Tibial nerve (tissue), 4 donors: ENCODE data around the gene SEC16A. TPM values are rescaled to one million over a fixed set of nuclear protein-coding genes. Genes with fewer than 3 reads are reported as not detected.

ENCODE experiments used
- DNase-seq, 2 donors: peaks; one replicate each; pipeline ENCODE4 v3.0.0-alpha.2; 2019; ENCODE audit warnings: low spot score in 2 of 2
- H3K27ac ChIP-seq, 4 donors: fragments of 200-600 bp; sonication (generic) in 3 of 4; one replicate each; pipeline ENCODE4 v1.5.1; 2017 to 2019; ENCODE audit warnings: mild to moderate bottlenecking in 1 of 4
- H3K27me3 ChIP-seq, 2 donors: fragments of 200-600 bp; sonication (generic) in 1 of 2; one replicate each; pipeline versions ENCODE4 v1.5.1 to v1.6.0; 2017 to 2019
- H3K36me3 ChIP-seq, 3 donors: fragments of 200-600 bp; sonication (generic); one replicate each; pipeline ENCODE4 v1.5.1; 2018 to 2019
- H3K4me1 ChIP-seq, 4 donors: fragments of 200-600 bp; sonication (generic) in 3 of 4; one replicate each; pipeline ENCODE4 v1.5.1; 2017 to 2019
- H3K4me3 ChIP-seq, 4 donors: fragments of 200-600 bp; sonication (generic) in 3 of 4; one replicate each; pipeline ENCODE4 v1.5.1; 2017 to 2019; ENCODE audit warnings: mild to moderate bottlenecking in 1 of 4, moderate library complexity in 1 of 4
- H3K9me3 ChIP-seq, 4 donors: fragments of 200-600 bp; sonication (generic) in 3 of 4; one replicate each; pipeline ENCODE4 v1.5.1; 2017 to 2019
- CTCF ChIP-seq, 5 experiments: fragments of 200-600 bp in 3 of 5; fragments of 450-650 bp in 2 of 5; sonication (generic) in 3 of 5; IDR thresholded peaks; one replicate each; pipeline ENCODE4 v1.5.1; 2016 to 2019; ENCODE audit warnings: antibody characterized with exemption in 5 of 5, mild to moderate bottlenecking in 3 of 5, moderate library complexity in 2 of 5
- EP300 ChIP-seq, 2 donors: sonication (generic); formaldehyde crosslinking; IDR thresholded peaks; one replicate each; pipeline ENCODE4 v1.6.1; 2017; ENCODE audit warnings: antibody characterized with exemption in 2 of 2, mild to moderate bottlenecking in 1 of 2
- POLR2A ChIP-seq, 2 donors: fragments of 450-650 bp; IDR thresholded peaks; one replicate each; pipeline ENCODE4 v1.6.1; 2017; ENCODE audit warnings: antibody characterized with exemption in 2 of 2, mild to moderate bottlenecking in 2 of 2, moderate library complexity in 2 of 2
- WGBS, 2 donors: methylation state at CpG; one replicate each; pipeline ENCODE4 v1.1.5; 2018; 5-methylcytosine and 5-hydroxymethylcytosine counted together
- total RNA-seq, 4 donors: library from RNA; depleted of rRNA; stranded (reverse); fragments of >200 nt; gene quantifications; one replicate each; pipeline ENCODE4 v1.1.0, GENCODE V29; 2016

The SEC16A gene
- total RNA-seq, 4 donors from 2014 or later = 45.8 to 67.5 (median 47.9) TPM

DNA sequence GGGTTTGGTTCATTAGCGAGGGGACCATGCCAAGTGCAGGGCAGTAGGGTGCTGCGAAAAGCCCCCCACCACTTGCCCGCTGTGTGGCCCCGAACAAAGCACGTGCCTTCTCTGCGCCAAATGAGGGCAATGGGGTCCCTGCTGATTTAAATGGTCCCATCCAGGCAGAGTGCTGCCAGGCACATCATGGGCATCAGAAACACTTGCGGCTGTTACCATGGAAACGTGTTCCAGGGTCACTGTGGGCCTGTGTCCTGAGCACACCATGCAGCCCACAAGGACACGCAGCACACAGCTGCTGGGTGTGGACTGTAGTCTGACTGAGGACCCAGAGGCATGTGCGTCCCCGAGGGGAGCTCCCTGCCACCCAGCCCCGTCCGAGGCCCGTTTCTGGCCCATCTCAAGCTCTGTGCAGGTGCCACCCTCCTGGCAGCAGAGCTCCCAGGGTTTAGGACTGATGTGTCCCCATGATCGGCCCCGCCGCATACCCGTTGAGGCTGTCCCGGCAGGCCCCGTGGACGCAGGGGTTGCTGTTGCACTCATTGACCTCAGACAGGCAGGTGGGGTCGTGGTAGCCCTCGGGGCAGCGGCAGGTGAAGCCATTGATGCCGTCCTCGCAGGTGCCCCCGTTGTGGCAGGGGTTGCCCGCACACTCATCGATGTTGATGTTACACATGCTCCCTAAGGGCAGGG lies 31.3 kb upstream of the SEC16A start:
- TF ChIP-seq POLR2A (IDR thresholded peaks at IDR 0.05) = no peak
- TF ChIP-seq EP300 (IDR thresholded peaks at IDR 0.05) = no peak
- TF ChIP-seq CTCF (IDR thresholded peaks at IDR 0.05) = no peak
- DNase-seq = no peak
- H3K4me1 ChIP-seq = peaks cover 0 to 76% (median 34%) of the 10 kb centered on the region in 4 donors
- no peaks in the 10 kb centered on the region for H3K9me3 ChIP-seq
- no peak overlapping the region for H3K4me3 ChIP-seq
- no peaks in the 10 kb centered on the region for H3K27me3 ChIP-seq
- H3K36me3 ChIP-seq = peaks cover 14 to 100% (median 32%) of the 10 kb centered on the region in 3 donors
- WGBS, 2 donors = 83 to 86% methylated on average over 19 to 21 of the region's 29 CpGs
- H3K27ac ChIP-seq = peak overlapping the region in 3 of 4 donors; percentile 3 to 87 (median 87)

DNA sequence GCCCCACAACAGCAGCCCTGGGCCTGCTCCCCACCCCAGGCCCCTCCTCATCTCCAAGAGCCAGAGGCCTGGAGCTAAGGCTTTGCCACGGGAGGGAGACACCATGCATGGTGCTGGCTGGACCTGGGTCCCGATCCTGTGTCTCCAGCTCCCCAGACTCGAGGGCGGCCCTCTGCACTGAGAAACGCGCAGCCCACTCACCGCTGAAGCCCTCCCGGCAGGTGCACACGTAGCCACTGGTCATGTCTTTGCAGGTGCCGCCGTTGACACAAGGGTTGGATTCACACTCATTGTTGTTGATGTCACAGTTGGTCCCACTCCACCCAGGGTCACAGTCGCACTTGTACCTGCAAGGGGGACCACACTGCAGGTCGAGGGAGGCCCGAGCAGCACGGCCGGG lies 30.4 kb upstream of the SEC16A start:
- Histone ChIP-seq H3K27me3 (no peaks in the 10 kb centered on the region), H3K9me3 (no peaks in the 10 kb centered on the region), H3K4me3 (no peak overlapping the region), H3K36me3 (peaks cover 12 to 100% (median 34%) of the 10 kb centered on the region in 3 donors), H3K27ac (peak overlapping the region; percentile 70 to 87 (median 85)), H3K4me1 (peaks cover 0 to 70% (median 34%) of the 10 kb centered on the region in 4 donors)
- TF ChIP-seq CTCF (IDR thresholded peaks at IDR 0.05) (no peak), EP300 (IDR thresholded peaks at IDR 0.05) (no peak), POLR2A (IDR thresholded peaks at IDR 0.05) (no peak)
- WGBS, 2 donors = 80 to 83% methylated on average over 3 to 8 of the region's 16 CpGs
- DNase-seq = no peak

GRCh38 chr9:136512651-136513071 lies 29.8 kb upstream of the SEC16A start:
- Histone ChIP-seq H3K27ac (peak overlapping the region; percentile 70 to 87 (median 85)), H3K4me1 (peaks cover 0 to 65% (median 34%) of the 10 kb centered on the region in 4 donors), H3K4me3 (no peak overlapping the region), H3K36me3 (peaks cover 8 to 100% (median 34%) of the 10 kb centered on the region in 3 donors), H3K9me3 (no peaks in the 10 kb centered on the region), H3K27me3 (no peaks in the 10 kb centered on the region)
- DNase-seq = no peak
- TF ChIP-seq POLR2A (IDR thresholded peaks at IDR 0.05) (no peak), EP300 (IDR thresholded peaks at IDR 0.05) (no peak), CTCF (IDR thresholded peaks at IDR 0.05) (no peak)
- WGBS, 2 donors = 49 to 72% methylated on average over 10 to 11 of the region's 13 CpGs

DNA sequence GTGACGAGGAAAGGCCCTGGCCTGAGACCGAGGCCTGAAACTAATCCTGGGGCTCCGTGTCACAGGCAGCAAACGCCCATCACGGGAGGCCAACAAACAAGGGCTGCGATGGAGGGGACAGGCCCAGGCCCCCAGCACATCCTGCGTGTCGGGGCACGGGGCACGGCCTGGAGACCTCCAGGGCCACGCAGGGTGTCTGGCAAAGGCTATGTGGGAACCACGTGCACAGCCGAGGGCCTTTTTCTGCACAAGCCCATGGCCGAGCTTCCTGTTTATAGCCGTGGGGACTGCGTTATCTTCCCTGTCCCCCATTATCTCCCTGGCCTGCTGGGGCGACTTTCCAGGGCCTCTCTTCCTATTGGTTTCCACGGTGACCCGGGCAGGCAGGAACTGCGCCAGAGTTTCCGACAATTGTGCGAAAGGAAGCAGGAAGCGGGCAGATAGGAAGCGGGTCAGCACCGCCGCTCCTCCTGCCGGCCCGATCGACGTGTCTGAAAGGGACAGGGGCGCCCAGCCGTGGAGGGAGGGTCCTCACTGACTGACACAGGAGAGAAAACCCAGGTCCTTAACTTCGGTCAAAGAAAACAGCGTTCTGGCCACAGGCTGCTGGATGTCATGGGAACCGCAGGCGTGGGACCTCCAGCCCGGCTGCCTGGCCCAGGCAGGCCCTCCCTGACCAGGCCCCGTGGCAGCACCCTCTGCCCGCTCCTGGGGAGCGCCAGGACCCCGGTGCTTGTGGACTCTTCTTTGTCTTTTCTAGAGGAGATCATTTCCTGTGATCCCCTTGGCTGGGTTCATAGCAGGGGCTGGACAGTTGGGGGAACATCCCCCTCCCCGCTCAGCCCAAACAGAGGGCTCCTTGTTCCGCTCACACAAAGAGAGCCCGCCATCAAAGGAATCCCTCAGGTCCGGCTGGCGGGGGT lies 29.1 kb upstream of the SEC16A start:
- WGBS, 2 donors = 41 to 61% methylated on average over 31 to 45 of the region's 46 CpGs
- TF ChIP-seq CTCF (IDR thresholded peaks at IDR 0.05) (no peak), EP300 (IDR thresholded peaks at IDR 0.05) (peak; percentile 35 to 67), POLR2A (IDR thresholded peaks at IDR 0.05) (no peak)
- no peaks in the 10 kb centered on the region for H3K27me3 ChIP-seq
- peaks cover 5 to 100% (median 39%) of the 10 kb centered on the region in 3 donors for H3K36me3 ChIP-seq
- DNase-seq = peak in 1 of 2 donors; percentile 37
- H3K4me3 ChIP-seq = no peak overlapping the region
- H3K27ac ChIP-seq = peak overlapping the region; percentile 70 to 87 (median 85)
- H3K9me3 ChIP-seq = no peaks in the 10 kb centered on the region
- peaks cover 0 to 58% (median 28%) of the 10 kb centered on the region in 4 donors for H3K4me1 ChIP-seq
